NCI-H526 treated with DMSO at 0.1 percent for 48 hours (cell line): ENCODE measurements around the gene KRTAP9-7.

Source experiments
- DNase-seq: peaks from one replicate; lab custom pipeline; 2025; lab: John Stamatoyannopoulos, UW

The KRTAP9-7 gene

DNA sequence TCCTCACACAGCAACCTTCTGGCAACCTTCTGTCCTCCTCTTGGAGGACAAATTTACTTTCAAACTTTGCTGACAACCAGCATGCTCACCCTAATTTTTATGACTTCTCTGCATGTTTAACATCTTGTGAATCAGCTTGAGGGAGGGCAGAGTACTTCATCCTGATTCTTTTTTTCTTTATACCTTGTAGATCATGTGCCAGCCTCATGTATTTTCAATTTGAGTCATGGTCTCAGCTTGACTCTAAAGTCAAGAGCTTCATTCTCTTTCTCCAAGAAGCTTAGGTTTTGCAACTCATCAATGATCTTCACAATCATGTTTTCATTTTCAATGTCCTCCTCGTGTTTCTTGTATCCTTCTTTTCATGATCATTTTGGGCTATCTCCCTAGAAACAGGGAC, 3.6 kb upstream of the KRTAP9-7 start:
- DNase-seq = no peak

- DNase-seq = no peak
Observed at GRCh38 chr17:41278176-41278955, 2.9 kb downstream of the KRTAP9-7 start.

GRCh38 chr17:41284043-41284442, 8.5 kb downstream of the KRTAP9-7 start:
- no peak for DNase-seq

DNA sequence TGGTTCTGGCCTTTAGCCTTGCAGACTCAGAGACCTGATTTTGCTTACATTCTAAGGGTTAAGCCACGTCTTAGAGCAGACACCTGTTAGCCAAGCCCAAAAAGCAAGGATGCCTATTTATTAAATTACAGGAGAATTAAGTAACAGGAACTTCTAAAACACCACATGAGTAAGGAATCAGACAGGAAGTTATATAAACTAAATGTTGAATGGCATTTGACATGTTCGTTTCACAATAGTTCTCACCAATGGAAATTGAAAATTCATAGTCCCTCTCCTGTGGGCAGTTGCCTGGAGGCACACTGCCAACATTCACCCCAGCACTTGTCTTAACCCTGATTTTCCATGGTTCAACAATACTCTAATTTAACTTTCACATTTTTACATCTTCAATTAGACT, 9.0 kb downstream of the KRTAP9-7 start:
- DNase-seq = no peak

GRCh38 chr17:41287050-41287449, 11.6 kb downstream of the KRTAP9-7 start:
- no peak for DNase-seq

DNA sequence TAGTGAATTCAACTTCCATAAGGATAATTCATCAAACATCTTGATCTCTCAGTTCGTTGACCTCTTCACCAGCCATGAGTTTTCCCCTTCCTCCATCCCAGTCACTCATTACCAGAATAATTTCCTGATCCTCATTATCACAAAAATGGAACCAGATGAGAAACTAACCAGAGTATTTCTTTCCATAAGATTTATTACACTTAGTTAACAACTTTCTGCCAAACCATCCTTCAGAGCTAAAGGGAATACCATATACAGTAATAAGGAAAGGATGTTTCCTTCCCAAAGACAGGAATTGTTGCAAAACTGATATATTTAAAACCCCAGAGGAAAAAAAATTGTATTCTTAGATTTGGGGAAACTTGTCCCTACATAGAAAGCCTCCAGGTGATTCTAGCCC, 18.5 kb downstream of the KRTAP9-7 start:
- no peak for DNase-seq

GRCh38 chr17:41296846-41297245, 21.3 kb downstream of the KRTAP9-7 start:
- no peak for DNase-seq

DNA sequence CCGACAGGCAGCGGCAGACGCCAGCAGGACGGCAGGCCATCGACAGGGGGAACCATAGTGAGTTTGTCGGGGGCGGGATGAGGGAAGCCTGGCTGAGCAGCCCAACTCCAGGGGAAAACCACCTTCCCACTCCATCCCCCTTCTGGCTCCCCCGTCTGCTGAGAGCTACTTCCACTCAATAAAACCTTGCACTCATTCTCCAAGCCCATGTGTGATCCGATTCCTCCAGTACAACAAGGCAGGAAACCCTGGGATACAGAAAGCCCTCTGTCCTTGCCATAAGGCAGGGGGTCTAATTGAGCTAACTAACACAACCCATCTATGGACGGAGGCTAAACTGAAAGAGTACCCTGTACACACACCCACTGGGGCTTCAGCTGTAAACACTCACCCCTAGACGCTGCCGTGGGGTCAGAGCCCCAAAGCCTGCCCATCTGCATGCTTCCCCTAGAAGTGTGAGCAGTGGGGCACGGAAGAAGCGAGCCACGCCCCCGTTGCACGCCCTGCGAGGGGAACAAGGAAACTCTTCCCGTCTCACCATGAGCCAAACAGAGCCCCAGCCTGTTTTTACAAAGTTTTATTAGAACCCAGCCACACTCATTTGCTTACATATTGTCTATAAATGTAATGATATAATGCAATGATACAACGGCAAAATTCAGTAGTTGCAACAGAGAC, 23.1 kb downstream of the KRTAP9-7 start:
- no peak for DNase-seq

DNA sequence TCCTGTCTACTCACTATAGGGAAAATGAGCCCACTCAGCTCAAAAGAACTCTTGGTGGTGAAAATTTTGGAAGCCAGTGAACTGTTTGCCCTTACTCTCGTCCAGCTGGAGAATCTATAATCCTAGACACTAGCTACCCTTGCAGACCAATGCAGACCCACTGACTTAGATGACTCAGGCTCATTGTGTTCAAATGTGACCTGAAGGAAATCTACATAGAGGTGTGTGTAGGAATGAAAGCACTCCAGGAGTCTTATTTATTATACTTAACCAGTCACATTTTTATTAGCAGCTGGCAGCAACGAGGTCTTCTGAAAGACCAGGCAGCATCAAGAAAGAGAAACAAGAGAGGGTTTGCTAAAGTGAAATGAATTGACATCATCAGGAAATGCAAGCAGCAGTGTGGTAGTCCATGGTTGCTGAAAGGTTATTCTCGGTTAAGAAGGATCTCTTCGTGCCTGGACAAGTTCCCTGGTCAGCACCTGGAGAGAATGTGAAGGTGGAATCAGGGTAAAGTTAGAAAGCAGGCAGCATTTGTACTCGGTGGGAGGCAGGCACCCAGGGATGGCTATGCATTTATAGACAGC, 25.8 kb downstream of the KRTAP9-7 start:
- no peak for DNase-seq

DNA sequence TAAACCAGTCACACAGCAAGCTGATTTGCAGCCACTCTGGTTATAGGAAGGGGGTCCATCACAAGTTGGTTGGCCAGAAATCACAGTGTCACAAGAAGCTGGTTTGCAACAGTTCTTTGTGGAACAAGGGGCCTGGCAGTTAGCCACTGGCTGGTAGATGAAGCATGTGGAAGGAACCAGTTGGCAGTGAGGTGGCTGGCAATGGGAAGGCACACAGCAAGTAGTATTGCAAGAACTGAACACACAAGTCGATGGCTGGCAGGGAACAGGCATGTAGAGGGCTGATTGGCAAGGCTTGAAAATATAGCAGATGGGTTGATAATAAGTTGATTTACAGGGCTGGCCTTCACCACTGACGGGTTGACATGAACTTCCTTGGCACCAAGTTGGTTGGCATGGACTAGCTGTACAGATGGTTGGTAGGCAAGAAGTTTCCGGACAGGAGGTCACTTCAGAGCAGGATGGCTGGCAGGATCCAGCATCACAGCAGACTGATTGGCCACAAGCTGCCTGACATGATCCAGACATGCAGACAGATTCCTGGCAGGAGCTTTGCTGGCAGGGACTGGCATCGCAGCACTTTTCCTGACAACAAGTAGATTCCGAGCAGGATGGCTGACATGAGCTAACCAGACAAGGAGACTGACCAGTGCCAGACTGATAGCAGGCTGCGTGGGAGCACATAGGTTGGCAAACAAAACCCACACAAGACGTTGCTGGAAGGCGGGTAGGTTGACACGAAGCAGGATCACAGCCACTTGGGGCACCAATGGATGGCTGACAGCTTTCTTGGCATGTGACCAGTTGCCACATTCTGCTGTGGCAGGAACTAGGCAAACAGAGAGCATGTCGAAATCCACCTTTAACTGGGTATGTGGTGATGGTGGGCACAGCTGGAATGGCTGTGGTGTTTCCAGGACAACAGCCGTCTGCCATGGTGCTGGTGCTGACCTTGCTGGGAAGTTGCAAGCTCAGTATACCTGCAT, 26.7 kb downstream of the KRTAP9-7 start, which contains the start of gene KRTAP29-1:
TSS of gene KRTAP29-1 (minus strand) at position 936 of the 986 bp plus-strand sequence. CDS start at position 936, 0 bp downstream.
- DNase-seq = no peak

DNA sequence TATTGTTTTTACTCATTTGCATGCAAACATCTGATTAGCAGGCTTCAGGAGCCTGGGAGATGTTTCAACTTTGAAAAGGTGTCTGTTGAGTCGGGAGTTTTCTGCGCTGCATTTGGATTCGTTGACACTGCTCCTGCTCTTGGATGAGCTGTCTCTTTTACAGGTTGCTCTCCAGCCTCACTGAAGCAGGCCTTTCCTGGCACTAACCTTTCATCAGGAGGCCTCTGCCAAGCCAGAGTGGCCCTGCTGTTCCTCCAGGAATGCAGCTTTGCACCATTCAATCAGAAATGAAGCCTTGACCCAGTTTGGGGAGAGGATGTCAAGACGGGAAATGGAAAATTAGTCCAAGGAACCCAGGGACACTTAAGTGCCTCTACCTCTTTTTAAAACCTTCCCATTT, 27.5 kb downstream of the KRTAP9-7 start:
- DNase-seq = no peak

DNA sequence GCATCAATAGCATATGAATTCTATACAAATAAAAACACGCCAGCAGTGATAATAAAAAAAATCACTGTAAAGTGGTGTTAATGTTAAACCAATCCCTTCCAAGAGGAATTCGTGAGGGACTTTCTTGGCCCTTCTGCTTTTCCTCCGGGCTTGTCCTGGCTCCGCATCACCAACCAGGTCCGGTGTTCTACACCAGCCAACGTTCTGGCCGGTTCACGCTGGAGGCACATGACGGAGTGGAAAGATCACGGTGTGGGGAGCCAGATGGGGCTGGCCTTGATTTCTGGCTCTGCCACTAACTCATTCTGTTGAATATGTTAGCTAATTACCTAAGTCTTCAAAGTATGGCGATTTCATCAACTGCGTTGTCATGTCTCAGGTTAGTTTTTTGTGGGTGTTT, 28.6 kb downstream of the KRTAP9-7 start:
- DNase-seq = no peak

DNA sequence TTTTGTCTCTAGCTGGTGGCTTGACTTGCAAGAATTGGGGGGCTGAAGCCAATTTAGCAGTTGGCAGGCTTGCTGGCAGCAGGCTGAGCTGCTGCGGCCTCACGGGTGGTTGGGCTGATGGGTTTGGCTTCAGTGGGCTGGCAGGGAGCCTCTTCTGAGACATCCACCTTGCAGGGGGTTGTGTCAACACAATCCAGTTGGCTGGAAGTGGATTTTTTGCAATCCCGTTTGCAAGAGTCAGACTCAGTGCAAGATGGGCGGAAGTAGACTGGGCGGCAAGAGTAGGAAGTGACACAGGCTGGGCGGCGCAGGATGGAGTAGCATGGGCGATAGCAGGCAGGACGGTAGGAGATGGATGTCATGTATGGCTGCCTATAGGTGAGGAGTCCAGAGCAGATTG, 32.1 kb downstream of the KRTAP9-7 start:
- no peak for DNase-seq

DNA sequence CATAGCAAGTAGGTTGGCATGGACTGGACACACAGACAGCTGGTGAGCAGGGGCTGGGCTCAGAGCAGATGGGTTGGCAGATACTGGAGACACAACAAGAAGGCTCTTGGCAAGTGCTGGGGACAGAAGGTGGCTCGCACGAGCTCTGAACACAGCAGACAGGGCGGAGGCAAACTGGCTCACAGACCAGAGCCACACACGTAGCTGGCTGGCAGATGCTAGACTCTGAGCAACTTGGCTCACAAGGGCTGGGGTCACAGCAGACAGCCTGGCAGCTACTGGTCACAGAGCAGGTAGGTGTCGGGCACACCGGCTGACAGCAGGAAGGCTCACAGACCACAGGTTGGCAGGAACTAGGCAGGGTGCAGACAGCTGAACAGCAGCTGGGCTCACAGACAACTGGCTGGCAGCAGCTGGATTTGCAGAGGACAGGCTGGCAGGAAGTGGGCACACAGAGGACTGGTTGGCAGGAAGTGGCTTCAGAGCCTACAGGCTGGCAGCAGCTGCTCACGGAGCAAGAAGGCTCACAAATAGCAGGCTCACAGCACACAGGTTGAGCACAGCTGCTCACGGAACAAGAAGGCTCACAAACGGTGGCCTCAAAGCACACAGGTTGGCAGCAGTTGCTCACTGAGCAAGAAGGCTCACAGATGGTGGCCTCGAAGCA, 32.9 kb downstream of the KRTAP9-7 start:
- no peak for DNase-seq

- DNase-seq = no peak
Observed at GRCh38 chr17:41308918-41309359, 33.4 kb downstream of the KRTAP9-7 start, which contains the start of gene KRTAP16-1. KRTAP16-1 (minus strand) TSS chr17:41309309; CDS start chr17:41309253, 56 bp downstream.

- DNase-seq = no peak
Observed at GRCh38 chr17:41311111-41311510, 35.6 kb downstream of the KRTAP9-7 start.

- DNase-seq = no peak
Observed at GRCh38 chr17:41315204-41315794, 39.8 kb downstream of the KRTAP9-7 start, which contains the start of gene KRTAP17-1. KRTAP17-1 (minus strand) TSS chr17:41315710; CDS start chr17:41315650, 60 bp downstream.

GRCh38 chr17:41315814-41316445, 40.4 kb downstream of the KRTAP9-7 start:
- DNase-seq = no peak

DNA sequence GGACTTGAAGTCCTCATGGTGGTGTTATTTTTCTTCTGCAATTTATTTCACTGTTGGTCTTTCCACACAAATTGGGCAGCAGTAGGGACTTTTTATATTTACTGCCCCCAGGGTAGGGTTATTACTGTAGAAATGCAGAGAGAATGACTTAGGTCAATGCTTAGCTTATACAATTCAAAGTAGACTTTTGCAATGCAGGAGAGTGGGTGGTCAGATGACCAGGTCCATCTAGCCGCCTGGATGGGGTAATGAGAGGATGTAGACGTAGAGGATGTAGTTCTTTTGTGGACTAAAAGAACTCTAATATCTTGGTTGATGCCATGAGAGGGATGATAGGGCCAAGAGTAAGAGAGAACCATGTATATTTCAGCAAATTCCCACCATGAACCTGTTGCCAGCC, 42.7 kb downstream of the KRTAP9-7 start:
- no peak for DNase-seq
